Gastrocnemius medialis (tissue), 4 donors: Measurements from ENCODE around the gene MEGF11. TPM values are rescaled to one million over a fixed set of nuclear protein-coding genes. Genes with fewer than 3 reads are reported as not detected.

Experiments
- ATAC-seq, 2 donors: fragments of 150-250 bp; one replicate each; pipeline ENCODE4 v1.9.1; 2016
- DNase-seq, 2 donors: peaks; one replicate each; pipeline ENCODE4 v3.0.0-alpha.2; 2019
- H3K27ac ChIP-seq, 4 donors: fragments of 200-600 bp; sonication (generic); 1 replicate in 1 of 4; 2 replicates in 3 of 4; pipeline ENCODE4 v1.5.1; 2016 to 2018; ENCODE audit warnings: mild to moderate bottlenecking in 2 of 4, moderate library complexity in 1 of 4
- H3K27me3 ChIP-seq, 3 donors: fragments of 200-600 bp; sonication (generic) in 2 of 3; 1 replicate in 1 of 3; 2 replicates in 2 of 3; pipeline versions ENCODE4 v1.5.1 to v1.6.0; 2016 to 2019; ENCODE audit warnings: mild to moderate bottlenecking in 1 of 3, moderate library complexity in 1 of 3
- H3K36me3 ChIP-seq, 2 donors: fragments of 200-600 bp; sonication (generic) in 1 of 2; one replicate each; pipeline ENCODE4 v1.5.1; 2017 to 2018
- H3K4me1 ChIP-seq, 2 donors: fragments of 200-600 bp; sonication (generic) in 1 of 2; one replicate each; pipeline ENCODE4 v1.5.1; 2016 to 2017; ENCODE audit warnings: mild to moderate bottlenecking in 2 of 2
- H3K4me3 ChIP-seq, 4 donors: fragments of 200-600 bp; sonication (generic) in 3 of 4; 1 replicate in 1 of 4; 2 replicates in 3 of 4; pipeline ENCODE4 v1.5.1; 2016 to 2019; ENCODE audit warnings: mild to moderate bottlenecking in 2 of 4
- H3K9me3 ChIP-seq, 3 donors: fragments of 200-600 bp; sonication (generic) in 2 of 3; 1 replicate in 1 of 3; 2 replicates in 2 of 3; pipeline ENCODE4 v1.5.1; 2016 to 2019
- POLR2A ChIP-seq, 2 donors: fragments of 450-650 bp; IDR thresholded peaks; one replicate each; pipeline ENCODE4 v1.6.1; 2017; ENCODE audit warnings: antibody characterized with exemption in 2 of 2, mild to moderate bottlenecking in 2 of 2, moderate library complexity in 2 of 2
- in situ Hi-C, 4 donors: fragments of 200-750 bp; cut with MboI; loops; one replicate each; pipeline versions ENCODE4 v1.15.0 to v1.8.0; 2017; ENCODE audit warnings: low sequenced_read_pairs in 4 of 4
- intact Hi-C: fragments of 100-400 bp; cut with DNase I; formaldehyde crosslinking; loops from one replicate; pipeline ENCODE4 v1.15.1; 2023; ENCODE audit warnings: low total_unique reads
- total RNA-seq, 4 donors: library from RNA; depleted of rRNA; stranded (reverse); fragments of >200 nt; gene quantifications; one replicate each; pipeline versions ENCODE4 v1.1.0 to v1.2.3, GENCODE V29; 2016
- TF ChIP-seq, protein P1 (sequence below), 5 experiments: fragments of 450-650 bp in 3 of 5; fragments of 200-600 bp in 2 of 5; sonication (generic) in 2 of 5; IDR thresholded peaks in 4 of 5; conservative IDR thresholded peaks in 1 of 5; 1 replicate in 4 of 5; 2 replicates in 1 of 5; pipeline ENCODE4 v1.5.1; 2016 to 2019; ENCODE audit warnings: antibody characterized with exemption in 5 of 5, mild to moderate bottlenecking in 3 of 5, moderate library complexity in 3 of 5

MEGF11 gene
- total RNA-seq, 4 donors from 2014 or later, result not detected

DNA sequence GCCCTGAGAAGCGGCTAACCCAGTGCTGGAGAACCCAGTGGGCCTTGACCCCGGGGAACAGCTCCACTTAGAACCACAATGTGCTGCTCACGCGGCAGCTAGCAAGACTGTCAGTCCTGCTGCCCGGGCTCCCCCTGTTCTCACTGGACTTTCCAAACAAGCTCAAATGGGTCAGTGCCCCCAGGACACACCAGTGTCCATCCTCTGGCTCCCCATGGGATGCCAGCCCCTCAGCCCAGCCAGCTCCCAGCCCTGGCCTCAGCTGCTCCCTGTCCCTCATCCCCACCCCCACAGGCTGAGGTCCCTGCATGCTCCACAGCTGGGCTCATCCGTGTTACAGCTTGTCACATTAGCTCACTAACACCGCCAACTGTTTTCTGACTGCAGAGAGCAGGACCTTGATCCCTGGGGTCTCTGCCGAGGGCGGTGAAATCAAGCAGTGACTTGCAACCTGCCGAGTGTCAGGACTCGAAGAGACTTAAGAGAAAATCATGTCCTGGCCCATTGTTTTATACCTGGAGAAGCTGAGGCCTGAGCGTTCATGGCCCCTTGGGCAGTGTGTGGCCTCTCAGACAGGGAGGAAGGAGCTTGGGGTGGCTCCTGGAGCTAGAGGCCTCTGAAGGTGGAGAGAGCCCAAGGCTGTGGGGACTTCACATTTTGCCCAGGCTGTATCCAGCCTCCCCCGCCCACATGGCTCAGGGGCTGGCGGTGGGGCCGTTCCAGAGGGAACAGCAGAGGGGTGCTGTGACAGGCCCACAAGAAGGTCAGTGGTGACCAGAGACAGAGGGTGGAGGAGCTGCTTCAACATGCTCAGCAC, 157.5 kb downstream of the MEGF11 start:
- intact Hi-C loops (no loop called here), in situ Hi-C loops (no loop called here)
- Histone ChIP-seq H3K9me3 (no peaks in the 10 kb centered on the region), H3K36me3 (no peaks in the 10 kb centered on the region), H3K27ac (no peak overlapping the region), H3K4me3 (no peak overlapping the region), H3K27me3 (no peaks in the 10 kb centered on the region), H3K4me1 (peaks cover 0 to 31% of the 10 kb centered on the region in 2 donors)
- peak; percentile 24 to 47 for ATAC-seq
- DNase-seq, result no peak
- TF ChIP-seq POLR2A (IDR thresholded peaks at IDR 0.05), result no peak
- TF ChIP-seq, protein P1, sequence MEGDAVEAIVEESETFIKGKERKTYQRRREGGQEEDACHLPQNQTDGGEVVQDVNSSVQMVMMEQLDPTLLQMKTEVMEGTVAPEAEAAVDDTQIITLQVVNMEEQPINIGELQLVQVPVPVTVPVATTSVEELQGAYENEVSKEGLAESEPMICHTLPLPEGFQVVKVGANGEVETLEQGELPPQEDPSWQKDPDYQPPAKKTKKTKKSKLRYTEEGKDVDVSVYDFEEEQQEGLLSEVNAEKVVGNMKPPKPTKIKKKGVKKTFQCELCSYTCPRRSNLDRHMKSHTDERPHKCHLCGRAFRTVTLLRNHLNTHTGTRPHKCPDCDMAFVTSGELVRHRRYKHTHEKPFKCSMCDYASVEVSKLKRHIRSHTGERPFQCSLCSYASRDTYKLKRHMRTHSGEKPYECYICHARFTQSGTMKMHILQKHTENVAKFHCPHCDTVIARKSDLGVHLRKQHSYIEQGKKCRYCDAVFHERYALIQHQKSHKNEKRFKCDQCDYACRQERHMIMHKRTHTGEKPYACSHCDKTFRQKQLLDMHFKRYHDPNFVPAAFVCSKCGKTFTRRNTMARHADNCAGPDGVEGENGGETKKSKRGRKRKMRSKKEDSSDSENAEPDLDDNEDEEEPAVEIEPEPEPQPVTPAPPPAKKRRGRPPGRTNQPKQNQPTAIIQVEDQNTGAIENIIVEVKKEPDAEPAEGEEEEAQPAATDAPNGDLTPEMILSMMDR (IDR thresholded peaks at IDR 0.05 in 4 of 5, conservative IDR thresholded peaks at IDR 0.05 in 1 of 5), result no peak

DNA sequence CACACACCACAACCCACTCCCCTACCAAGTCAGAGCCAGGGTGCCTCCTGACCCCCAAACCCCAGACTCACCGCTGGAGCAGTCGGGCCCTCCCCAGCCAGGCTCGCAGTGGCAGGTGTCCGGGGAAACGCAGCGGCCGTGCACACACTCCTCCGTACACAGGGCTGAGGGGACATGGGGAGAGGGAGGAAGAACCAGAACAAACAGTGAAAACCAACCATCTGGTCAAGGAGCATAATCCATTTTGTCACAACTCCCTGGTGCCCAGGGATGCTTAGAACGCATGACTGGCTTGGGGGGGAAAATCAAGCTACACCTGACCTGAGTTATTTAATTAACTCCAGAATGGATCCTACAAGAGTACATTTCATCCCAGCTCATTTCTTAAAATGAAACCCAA, 159.2 kb downstream of the MEGF11 start:
- ATAC-seq, result no peak
- TF ChIP-seq POLR2A (IDR thresholded peaks at IDR 0.05), result no peak
- TF ChIP-seq, protein P1 (IDR thresholded peaks at IDR 0.05 in 4 of 5, conservative IDR thresholded peaks at IDR 0.05 in 1 of 5), result no peak
- no peaks in the 10 kb centered on the region for H3K36me3 ChIP-seq
- no peak for DNase-seq
- intact Hi-C loops, result no loop called here
- no peak overlapping the region for H3K4me3 ChIP-seq
- no peaks in the 10 kb centered on the region for H3K27me3 ChIP-seq
- no peaks in the 10 kb centered on the region for H3K9me3 ChIP-seq
- no peak overlapping the region for H3K27ac ChIP-seq
- in situ Hi-C loops, result no loop called here
- H3K4me1 ChIP-seq, result peaks cover 0 to 39% of the 10 kb centered on the region in 2 donors

DNA sequence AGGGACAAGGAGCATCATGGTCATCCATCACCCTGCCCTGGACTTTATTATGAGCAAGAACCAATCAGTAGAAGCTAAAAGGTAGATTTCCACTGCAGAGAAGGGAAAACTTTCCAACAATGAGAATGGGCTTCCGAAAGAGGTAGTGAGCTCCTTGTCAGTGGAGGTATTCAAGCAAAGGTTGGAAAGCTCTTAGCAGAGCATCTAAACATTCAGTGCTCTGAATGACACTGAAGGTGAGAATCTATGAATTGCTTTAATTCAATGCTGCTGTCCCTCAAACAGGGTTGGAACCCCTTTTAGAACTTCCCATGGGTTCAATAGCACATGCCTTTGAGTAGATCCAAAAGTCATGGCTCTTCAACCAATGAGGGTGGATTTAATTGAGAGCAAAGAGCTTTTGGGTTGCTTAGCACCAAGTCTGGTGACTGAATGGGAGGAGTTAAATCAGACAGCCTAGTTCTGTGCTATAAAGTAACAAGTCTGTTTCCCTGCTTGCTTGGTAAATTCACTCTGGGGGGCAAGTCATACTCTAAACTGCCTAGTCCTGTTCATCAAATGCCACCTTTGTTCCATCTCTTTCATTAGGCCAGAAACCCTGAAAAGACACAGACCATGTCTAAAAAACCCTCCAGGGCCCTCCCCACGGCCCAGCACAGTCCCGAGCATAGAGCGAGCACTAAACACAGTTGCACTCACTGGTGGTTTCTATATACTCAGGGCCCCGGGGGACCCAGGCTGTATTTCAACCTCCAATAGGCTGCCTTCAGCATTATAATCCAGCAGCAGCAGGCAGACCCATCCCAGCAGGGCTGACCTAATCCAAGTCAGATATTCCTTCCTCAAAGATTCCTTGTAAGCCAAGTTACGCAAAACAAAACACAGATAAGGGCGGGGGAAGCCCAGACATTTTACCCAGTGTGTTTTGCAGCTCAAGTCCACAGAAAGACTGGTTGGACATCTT, 161.2 kb downstream of the MEGF11 start:
- in situ Hi-C loops (no loop called here), intact Hi-C loops (no loop called here)
- Histone ChIP-seq H3K27ac (no peak overlapping the region), H3K4me1 (peaks cover 4 to 37% of the 10 kb centered on the region in 2 donors), H3K36me3 (no peaks in the 10 kb centered on the region), H3K27me3 (no peaks in the 10 kb centered on the region), H3K4me3 (no peak overlapping the region), H3K9me3 (no peaks in the 10 kb centered on the region)
- DNase-seq (no peak), ATAC-seq (no peak)
- TF ChIP-seq, protein P1 (IDR thresholded peaks at IDR 0.05 in 4 of 5, conservative IDR thresholded peaks at IDR 0.05 in 1 of 5), result no peak
- TF ChIP-seq POLR2A (IDR thresholded peaks at IDR 0.05), result no peak

DNA sequence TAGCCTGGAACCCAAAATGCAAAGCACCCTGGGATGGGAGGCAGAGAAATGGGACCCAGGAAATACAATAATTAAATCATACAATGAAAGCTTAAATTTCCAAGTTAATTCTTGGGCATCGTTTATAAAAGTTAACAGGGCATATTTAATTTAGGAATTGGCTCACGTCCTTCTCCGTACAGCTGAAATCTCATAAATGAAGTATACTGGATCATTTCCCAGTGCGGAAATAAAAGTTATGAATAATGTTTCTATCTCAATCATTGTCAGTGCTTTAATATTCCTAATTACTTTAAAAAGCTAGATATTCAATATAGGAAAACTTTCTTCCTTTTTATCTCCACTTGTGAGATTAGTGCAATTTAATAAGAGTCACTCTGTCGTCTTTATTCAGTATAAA, 164.0 kb downstream of the MEGF11 start:
- intact Hi-C loops, result no loop called here
- TF ChIP-seq, protein P1 (IDR thresholded peaks at IDR 0.05 in 4 of 5, conservative IDR thresholded peaks at IDR 0.05 in 1 of 5), result no peak
- TF ChIP-seq POLR2A (IDR thresholded peaks at IDR 0.05), result no peak
- H3K4me1 ChIP-seq, result peaks cover 4 to 18% of the 10 kb centered on the region in 2 donors
- ATAC-seq, result no peak
- H3K9me3 ChIP-seq, result no peaks in the 10 kb centered on the region
- no peaks in the 10 kb centered on the region for H3K36me3 ChIP-seq
- in situ Hi-C loops, result no loop called here
- no peak for DNase-seq
- H3K27me3 ChIP-seq, result no peaks in the 10 kb centered on the region
- peak overlapping the region in 1 of 4 donors; percentile 35 for H3K27ac ChIP-seq
- H3K4me3 ChIP-seq, result no peak overlapping the region
